Muscle layer of duodenum (tissue), 2 donors: Measurements from ENCODE around the gene MICAL1.

ENCODE experiments used
- H3K27ac ChIP-seq: one replicate; pipeline ENCODE4 v1.7.0; 2013; ENCODE audit warnings: mild to moderate bottlenecking, low read length
- H3K27me3 ChIP-seq: one replicate; pipeline ENCODE4 v1.7.0; 2013; ENCODE audit warnings: low read depth, mild to moderate bottlenecking, control low read depth, low read length
- H3K36me3 ChIP-seq, 2 donors: one replicate each; pipeline ENCODE4 v1.7.0; 2013; ENCODE audit warnings: low read length in 2 of 2, control low read depth in 1 of 2, mild to moderate bottlenecking in 1 of 2; ENCODE audit not compliant: insufficient read depth in 2 of 2, control insufficient read depth in 1 of 2
- H3K4me1 ChIP-seq, 2 donors: one replicate each; pipeline ENCODE4 v1.7.0; 2013; ENCODE audit warnings: low read length in 2 of 2, mild to moderate bottlenecking in 2 of 2, control low read depth in 1 of 2, moderate library complexity in 1 of 2; ENCODE audit not compliant: insufficient read depth in 2 of 2, control insufficient read depth in 1 of 2
- H3K4me3 ChIP-seq, 2 donors: one replicate each; pipeline ENCODE4 v1.7.0; 2013; ENCODE audit warnings: low read length in 2 of 2, low read depth in 1 of 2, mild to moderate bottlenecking in 1 of 2
- H3K9me3 ChIP-seq, 2 donors: one replicate each; pipeline ENCODE4 v1.7.0; 2013; ENCODE audit warnings: low read length in 2 of 2, control low read depth in 1 of 2, mild to moderate bottlenecking in 1 of 2; ENCODE audit not compliant: control insufficient read depth in 1 of 2
- donor health status: healthy.

MICAL1 gene

DNA sequence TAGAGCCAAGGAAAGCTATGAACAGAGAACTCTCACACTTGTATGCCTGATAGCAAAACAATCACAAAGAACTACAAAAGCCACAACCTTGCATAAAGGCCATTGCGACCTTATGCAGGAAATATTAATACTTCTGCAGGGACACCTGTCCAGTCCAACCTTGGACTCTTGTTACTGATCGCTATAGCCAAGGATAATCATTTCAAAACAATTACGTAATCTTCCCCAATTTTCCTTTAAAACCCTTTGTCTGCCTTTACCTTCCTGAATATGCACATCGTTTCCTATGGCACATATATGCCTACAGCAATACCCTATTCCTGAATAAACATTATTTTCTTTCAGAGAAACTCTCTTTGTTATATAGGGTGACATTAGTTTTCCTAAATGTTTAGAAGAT is 37.9 kb downstream of the MICAL1 start:
- Histone ChIP-seq H3K27me3 (no peaks in the 10 kb centered on the region), H3K4me3 (no peak overlapping the region), H3K4me1 (no peaks in the 10 kb centered on the region), H3K36me3 (no peaks in the 10 kb centered on the region), H3K27ac (no peak overlapping the region), H3K9me3 (no peaks in the 10 kb centered on the region)

DNA sequence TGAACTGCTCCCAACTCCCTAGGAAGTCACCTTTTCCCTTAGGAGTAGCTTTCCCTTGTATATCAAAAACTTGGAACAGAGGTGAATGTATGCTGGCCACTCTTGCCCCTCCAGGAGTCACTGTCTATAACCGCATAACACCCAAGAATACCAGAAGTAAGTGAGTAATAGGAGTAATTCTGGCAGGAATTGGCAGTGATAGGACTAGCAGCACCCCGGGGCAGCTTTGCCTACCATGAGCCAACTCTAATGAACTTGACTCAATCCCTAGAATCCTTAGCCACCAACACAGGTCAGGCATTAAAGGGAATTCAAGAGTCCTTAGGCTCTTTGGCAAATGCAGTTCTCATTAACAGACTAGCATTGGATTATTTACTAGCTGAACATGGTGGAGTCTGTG is 44.5 kb downstream of the MICAL1 start:
- Histone ChIP-seq H3K4me3 (no peak overlapping the region), H3K9me3 (no peaks in the 10 kb centered on the region), H3K27ac (no peak overlapping the region), H3K36me3 (no peaks in the 10 kb centered on the region), H3K4me1 (no peaks in the 10 kb centered on the region), H3K27me3 (no peaks in the 10 kb centered on the region)

DNA sequence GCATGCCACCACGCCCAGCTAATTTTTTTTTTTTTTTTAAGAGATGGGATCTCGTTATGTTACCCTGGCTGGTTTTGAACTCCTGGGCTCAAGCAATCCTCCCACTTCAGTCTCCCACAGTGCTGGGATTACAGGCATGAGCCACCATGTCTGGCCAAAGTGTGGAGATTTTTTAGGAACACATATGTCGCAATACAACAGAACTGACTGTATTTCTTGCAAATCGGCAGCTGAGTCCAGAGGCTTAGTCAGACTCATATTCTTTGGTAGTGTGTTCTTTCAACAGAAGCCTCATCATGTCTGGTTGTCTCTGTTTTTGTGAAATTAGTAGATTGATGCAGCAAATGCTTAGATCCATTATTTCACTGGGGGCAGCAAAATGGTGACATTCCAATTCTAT is 49.4 kb downstream of the MICAL1 start:
- Histone ChIP-seq H3K27me3 (no peaks in the 10 kb centered on the region), H3K36me3 (no peaks in the 10 kb centered on the region), H3K4me3 (no peak overlapping the region), H3K4me1 (no peaks in the 10 kb centered on the region), H3K9me3 (no peaks in the 10 kb centered on the region), H3K27ac (no peak overlapping the region)

DNA sequence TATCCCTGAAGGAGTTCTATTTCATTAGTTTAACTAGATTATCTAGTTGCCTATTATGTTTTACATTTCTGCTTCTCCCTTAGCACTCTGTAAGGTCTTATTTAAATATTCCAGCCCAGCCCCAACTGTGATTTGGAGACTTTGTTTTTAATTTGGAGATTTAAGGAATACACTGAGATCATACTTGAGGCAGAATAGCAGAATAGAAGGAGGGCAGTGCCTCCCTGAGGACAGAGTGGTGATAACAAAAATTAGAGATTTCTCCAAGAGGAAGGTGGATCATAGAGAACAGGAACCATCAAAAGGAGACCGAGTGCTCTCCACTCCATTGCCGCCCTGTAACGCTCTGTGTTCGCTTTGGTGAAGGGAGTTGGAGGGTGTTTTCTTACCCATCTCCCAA is 58.6 kb downstream of the MICAL1 start:
- Histone ChIP-seq H3K4me1 (no peaks in the 10 kb centered on the region), H3K4me3 (no peak overlapping the region), H3K36me3 (no peaks in the 10 kb centered on the region), H3K27ac (no peak overlapping the region), H3K9me3 (no peaks in the 10 kb centered on the region), H3K27me3 (no peaks in the 10 kb centered on the region)

DNA sequence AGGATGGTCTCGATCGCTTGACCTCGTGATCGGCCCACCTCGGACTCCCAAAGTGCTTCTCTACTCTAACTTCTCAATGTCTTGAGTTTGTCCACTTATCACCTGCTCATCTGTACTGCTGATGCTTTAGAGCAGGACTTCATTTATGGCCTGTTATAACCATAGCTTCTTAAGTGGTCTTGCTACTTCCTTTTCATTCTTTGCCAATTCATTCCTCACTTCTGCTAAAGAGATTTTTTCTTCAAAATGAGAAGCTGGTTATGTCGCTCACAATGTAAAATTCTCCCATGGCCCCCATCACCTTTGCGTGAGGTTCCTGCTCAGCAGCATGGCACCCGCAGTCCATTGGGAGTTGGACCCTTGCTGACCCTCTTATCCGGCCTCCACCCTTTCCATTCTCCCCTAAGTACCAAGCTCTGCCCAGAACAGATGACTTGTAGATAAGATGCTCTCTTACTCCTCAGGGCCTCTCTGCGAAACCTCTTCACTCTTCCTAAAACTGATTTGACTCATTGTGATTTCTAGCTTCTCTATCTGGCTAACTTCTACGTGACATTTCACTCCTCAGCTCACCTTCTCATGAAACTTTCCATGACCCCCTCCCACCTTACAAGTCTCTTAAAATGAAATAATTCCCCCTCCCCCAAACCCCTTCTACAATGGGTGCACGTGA is 59.4 kb downstream of the MICAL1 start:
- Histone ChIP-seq H3K4me3 (no peak overlapping the region), H3K4me1 (no peaks in the 10 kb centered on the region), H3K27me3 (no peaks in the 10 kb centered on the region), H3K36me3 (no peaks in the 10 kb centered on the region), H3K27ac (no peak overlapping the region), H3K9me3 (no peaks in the 10 kb centered on the region)
